ENCODE results near the gene AVL9.

- TF ChIP-seq POLR2A (IDR thresholded peaks at IDR 0.05; ENCODE audit: low read depth, low read length) (no peak), CTCF (conservative IDR thresholded peaks at IDR 0.05; ENCODE audit: low read depth, low read length) (no peak), BHLHE40 (IDR thresholded peaks at IDR 0.05; ENCODE audit: low read depth, low read length) (no peak), RCOR1 (IDR thresholded peaks at IDR 0.05; ENCODE audit: insufficient replicate concordance, low read length) (no peak), RAD21 (IDR thresholded peaks at IDR 0.05; ENCODE audit: low read length) (no peak), CEBPB (IDR thresholded peaks at IDR 0.05; ENCODE audit: low read depth, low read length) (no peak)
These were observed 37.3 kb upstream of the AVL9 start for GRCh38 chr7:32458025-32458424.

All from IMR-90 (cell line).